Sigmoid colon (tissue), 4 donors: Measurements from ENCODE around the gene FARSB.

ENCODE experiments used
- CTCF ChIP-seq, 4 experiments: fragments of 450-650 bp in 3 of 4; fragments of 200-600 bp in 1 of 4; IDR thresholded peaks; one replicate each; pipeline ENCODE4 v1.5.1; 2016 to 2019; ENCODE audit warnings: antibody characterized with exemption in 4 of 4, mild to moderate bottlenecking in 3 of 4, moderate library complexity in 2 of 4
- EP300 ChIP-seq, 4 donors: sonication (generic); formaldehyde crosslinking; IDR thresholded peaks; one replicate each; pipeline ENCODE4 v1.6.1; 2017; ENCODE audit warnings: antibody characterized with exemption in 4 of 4
- POLR2A ChIP-seq, 2 donors: fragments of 450-650 bp; IDR thresholded peaks; one replicate each; pipeline ENCODE4 v1.6.1; 2016; ENCODE audit warnings: antibody characterized with exemption in 2 of 2, mild to moderate bottlenecking in 2 of 2, moderate library complexity in 2 of 2

- TF ChIP-seq POLR2A (IDR thresholded peaks at IDR 0.05) (no peak), CTCF (IDR thresholded peaks at IDR 0.05) (no peak), EP300 (IDR thresholded peaks at IDR 0.05) (no peak)
Observed at GRCh38 chr2:222621893-222622292, 34.0 kb downstream of the FARSB start.
